Psoas muscle (tissue), 8 donors: ENCODE measurements around the gene EARS2. TPM values are rescaled to one million over a fixed set of nuclear protein-coding genes. Genes with fewer than 3 reads are reported as not detected.
"Not testable (repeated sequence)": the region's sequence is repeated elsewhere in the genome, so short reads cannot be mapped to it uniquely, and the experiment has no call there.

Experiments used
- ATAC-seq, 4 donors: fragments of 200-7000 bp; cut with Tn5 transposase; one replicate each; pipeline ENCODE4 v1.9.1; 2020; ENCODE audit warnings: moderate library complexity in 3 of 4, mild to moderate bottlenecking in 2 of 4
- DNase-seq, 2 donors: peaks; one replicate each; pipeline ENCODE4 v3.0.0-alpha.2; 2020
- H3K27ac ChIP-seq: fragments of 200-600 bp; one replicate; pipeline ENCODE4 v1.8.0; 2022
- H3K27me3 ChIP-seq, 3 donors: fragments of 200-600 bp in 1 of 3; one replicate each; pipeline versions ENCODE4 v1.6.1 to v1.8.0; 2013 to 2022; ENCODE audit warnings: low read length in 2 of 3, mild to moderate bottlenecking in 2 of 3, moderate library complexity in 1 of 3; ENCODE audit not compliant: insufficient read depth in 3 of 3
- H3K36me3 ChIP-seq, 2 donors: fragments of 200-600 bp in 1 of 2; one replicate each; pipeline versions ENCODE4 v1.6.1 to v1.8.0; 2013 to 2022; ENCODE audit warnings: low read depth in 1 of 2, mild to moderate bottlenecking in 1 of 2, moderate library complexity in 1 of 2; ENCODE audit not compliant: insufficient read depth in 1 of 2
- H3K4me1 ChIP-seq: fragments of 200-600 bp; one replicate; pipeline ENCODE4 v1.8.0; 2022
- H3K4me3 ChIP-seq: fragments of 200-600 bp; one replicate; pipeline ENCODE4 v1.8.0; 2022; ENCODE audit warnings: mild to moderate bottlenecking
- H3K9me3 ChIP-seq: fragments of 200-600 bp; one replicate; pipeline ENCODE4 v1.8.0; 2022
- CTCF ChIP-seq: fragments of 200-600 bp; IDR thresholded peaks from one replicate; pipeline ENCODE4 v1.8.0; 2022; ENCODE audit warnings: antibody characterized with exemption
- WGBS, 3 donors: extraction: QIAGEN DNeasy Blood & Tissue Kit; methylation state at CpG; one replicate each; pipeline versions ENCODE4 v1.1.6 to v1.1.7; 2013; 5-methylcytosine and 5-hydroxymethylcytosine counted together
- intact Hi-C, 2 donors: fragments of 100-400 bp; cut with DNase I; formaldehyde crosslinking; loops; one replicate each; pipeline versions ENCODE4 v1.11.0 to v1.14.2; 2022
- polyA plus RNA-seq, 3 donors: library from polyadenylated mRNA; stranded (reverse); fragments of 200-250 nt; gene quantifications; one replicate each; pipeline ENCODE4 v1.2.3, GENCODE V29; 2013
- total RNA-seq, 4 donors: library from RNA; stranded (reverse); fragmentation: NEBNext Ultra II Directional in 2 of 4; extraction: Animal tissue kit (Norgen Biotek cat#: 25700) in 2 of 4; gene quantifications; one replicate each; pipeline versions ENCODE4 v1.2.1 to v1.2.4, GENCODE V29; 2021 to 2023
- donor health status: healthy with polysubstance abuse.
- donor health status: DM: no; HTN: no; CAD: no; lungs with moderate emphysema.
- donor health status: Bipolar disorder and iron deficiency.
- donor health status: healthy.
- donor health status: DM: yes; HTN: yes; CAD: no.
- donor health status: DM: no; HTN: no; CAD: no.
- donor health status: DM: no; HTN: no; CAD: no.
- donor health status: DM: yes; HTN: yes; CAD: no.

Gene EARS2
- total and polyA plus RNA-seq, 7 donors = 12.1 to 28.3 (median 19.8) TPM

GRCh38 chr16:23544436-23544835 lies 12.7 kb downstream of the EARS2 start:
- ATAC-seq = no peak
- 92 to 96% (median 95%) methylated on average over 14 of the region's 14 CpGs for WGBS, 3 donors
- Histone ChIP-seq H3K9me3 (no peaks in the 10 kb centered on the region), H3K36me3 (peaks cover 11 to 100% of the 10 kb centered on the region in 2 donors), H3K27me3 (no peaks in the 10 kb centered on the region), H3K27ac (no peak overlapping the region), H3K4me1 (no peaks in the 10 kb centered on the region), H3K4me3 (no peak overlapping the region)
- TF ChIP-seq CTCF = no peak
- DNase-seq = peak in 1 of 2 donors; percentile 31
- intact Hi-C loops = no loop called here

GRCh38 chr16:23540817-23541178 lies 16.4 kb downstream of the EARS2 start:
- H3K27me3 ChIP-seq, H3K4me3 ChIP-seq, H3K4me1 ChIP-seq, DNase-seq, H3K27ac ChIP-seq, H3K9me3 ChIP-seq, ATAC-seq, intact Hi-C loops: not testable (repeated sequence)
- peaks cover 10 to 90% of the 10 kb centered on the region in 2 donors for H3K36me3 ChIP-seq
- WGBS, 3 donors = 95 to 97% (median 96%) methylated on average over 3 of the region's 3 CpGs

GRCh38 chr16:23539984-23540816 lies 16.9 kb downstream of the EARS2 start:
- TF ChIP-seq CTCF = no peak
- 89 to 94% (median 91%) methylated on average over 11 of the region's 11 CpGs for WGBS, 3 donors
- DNase-seq (no peak), ATAC-seq (no peak)
- intact Hi-C loops = no loop called here
- Histone ChIP-seq H3K36me3 (peaks cover 7 to 89% of the 10 kb centered on the region in 2 donors), H3K9me3 (no peaks in the 10 kb centered on the region), H3K27ac (no peak overlapping the region), H3K4me3 (no peak overlapping the region), H3K27me3 (no peaks in the 10 kb centered on the region), H3K4me1 (no peaks in the 10 kb centered on the region)

DNA sequence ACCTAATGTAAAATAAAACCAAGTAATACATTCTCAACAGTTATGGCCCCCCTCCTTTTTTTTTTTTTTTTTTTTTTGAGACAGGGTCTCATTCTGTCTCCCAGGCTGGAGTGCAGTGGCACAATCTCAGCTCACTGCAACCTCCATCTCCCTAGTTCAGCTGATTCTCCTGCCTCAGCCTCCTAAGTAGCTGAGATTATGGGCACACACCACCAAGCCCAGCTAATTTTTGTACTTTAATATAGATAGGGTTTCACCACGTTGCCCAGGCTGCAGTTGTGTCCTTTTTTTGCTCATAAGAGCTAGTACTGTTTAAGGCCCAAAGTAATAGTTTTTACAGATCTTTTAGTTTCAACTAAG lies 18.3 kb downstream of the EARS2 start:
- Histone ChIP-seq H3K4me1 (no peaks in the 10 kb centered on the region), H3K9me3 (no peaks in the 10 kb centered on the region), H3K27ac (peak overlapping the region; percentile 30), H3K27me3 (no peaks in the 10 kb centered on the region), H3K36me3 (peaks cover under 1 to 89% of the 10 kb centered on the region in 2 donors), H3K4me3 (no peak overlapping the region)
- ATAC-seq = peak in 1 of 4 donors; percentile 7
- 79 to 91% (median 89%) methylated on average over 1 of the region's 1 CpG for WGBS, 3 donors
- no peak for DNase-seq
- intact Hi-C loops = no loop called here
- TF ChIP-seq CTCF = no peak

DNA sequence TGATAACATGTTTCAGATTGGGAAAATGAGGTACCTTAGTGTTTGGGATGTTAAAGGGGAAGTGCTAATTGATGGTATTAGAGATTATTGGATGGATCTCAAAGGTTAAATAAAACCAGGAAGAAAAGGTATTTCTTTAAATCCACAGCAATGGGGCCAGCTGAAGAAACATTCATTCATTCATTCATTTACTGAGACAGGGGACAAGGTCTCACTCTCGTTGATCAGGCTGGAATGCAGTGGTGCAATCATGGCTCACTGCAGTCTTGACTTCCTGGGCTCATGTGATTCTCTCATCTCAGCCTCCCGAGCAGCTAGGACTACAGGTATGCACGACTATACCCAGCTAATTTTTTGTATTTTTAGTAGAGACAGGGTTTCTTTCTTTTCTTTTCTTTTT lies 19.8 kb downstream of the EARS2 start:
- DNase-seq = no peak
- no peak for ATAC-seq
- no peaks in the 10 kb centered on the region for H3K4me1 ChIP-seq
- WGBS, 3 donors = 73 to 78% (median 76%) methylated on average over 3 of the region's 3 CpGs
- H3K4me3 ChIP-seq = no peak overlapping the region
- no peaks in the 10 kb centered on the region for H3K9me3 ChIP-seq
- no peak for TF ChIP-seq CTCF
- intact Hi-C loops = no loop called here
- H3K27ac ChIP-seq = no peak overlapping the region
- peaks cover 4 to 89% of the 10 kb centered on the region in 2 donors for H3K36me3 ChIP-seq
- no peaks in the 10 kb centered on the region for H3K27me3 ChIP-seq
